Measurements from ENCODE around the gene MAN1C1.
A peak's percentile ranks its signal among the peaks of the same experiment; 100 is the strongest.

The MAN1C1 gene

GRCh38 chr1:25724201-25724600 lies 107.6 kb downstream of the MAN1C1 start:
- H2AFZ ChIP-seq (ENCODE audit: low read depth, low read length) = no peak overlapping the region
- H3K4me2 ChIP-seq (ENCODE audit: insufficient read depth, low read length) = no peak overlapping the region
- H3K9ac ChIP-seq (ENCODE audit: low read depth, low read length) = no peak overlapping the region
- H3K27me3 ChIP-seq (ENCODE audit: insufficient read depth, low read length, poor library complexity) = peaks cover 40% of the 10 kb centered on the region
- H3K4me1 ChIP-seq (ENCODE audit: insufficient read depth, low read length) = no peaks in the 10 kb centered on the region
- DNase-seq = no peak
- H3K27ac ChIP-seq (ENCODE audit: low read length) = no peak overlapping the region
- H3K79me2 ChIP-seq (ENCODE audit: insufficient read depth, low read length) = no peaks in the 10 kb centered on the region
- no peak for TF ChIP-seq EZH2 (IDR thresholded peaks at IDR 0.05; ENCODE audit: borderline replicate concordance, low read depth, low read length, severe bottlenecking)
- TF ChIP-seq CTCF (IDR thresholded peaks at IDR 0.05; ENCODE audit: borderline replicate concordance, extremely low read depth, low read length, poor library complexity, severe bottlenecking) = no peak
- no peaks in the 10 kb centered on the region for H3K36me3 ChIP-seq (ENCODE audit: insufficient read depth, low read length)
- peaks cover 8% of the 10 kb centered on the region; the same call in 1 of the 2 replicates for H4K20me1 ChIP-seq (ENCODE audit: insufficient read depth, low read length)
- no peak overlapping the region for H3K4me3 ChIP-seq (ENCODE audit: low read depth in 1 of 2, low read length in 2 of 2)
- ATAC-seq (ENCODE audit: insufficient read depth, low read depth) = no peak
- no peaks in the 10 kb centered on the region for H3K9me3 ChIP-seq (ENCODE audit: insufficient read depth, low read length, severe bottlenecking)

GRCh38 chr1:25724966-25725365 lies 108.4 kb downstream of the MAN1C1 start:
- H3K9ac ChIP-seq (ENCODE audit: low read depth, low read length) = no peak overlapping the region
- H3K4me2 ChIP-seq (ENCODE audit: insufficient read depth, low read length) = no peak overlapping the region
- no peak overlapping the region for H2AFZ ChIP-seq (ENCODE audit: low read depth, low read length)
- peaks cover 40% of the 10 kb centered on the region for H3K27me3 ChIP-seq (ENCODE audit: insufficient read depth, low read length, poor library complexity)
- no peaks in the 10 kb centered on the region for H3K9me3 ChIP-seq (ENCODE audit: insufficient read depth, low read length, severe bottlenecking)
- DNase-seq (no peak), ATAC-seq (ENCODE audit: insufficient read depth, low read depth) (no peak)
- no peaks in the 10 kb centered on the region for H3K4me1 ChIP-seq (ENCODE audit: insufficient read depth, low read length)
- no peaks in the 10 kb centered on the region for H3K79me2 ChIP-seq (ENCODE audit: insufficient read depth, low read length)
- no peaks in the 10 kb centered on the region for H3K36me3 ChIP-seq (ENCODE audit: insufficient read depth, low read length)
- H4K20me1 ChIP-seq (ENCODE audit: insufficient read depth, low read length) = peaks cover 8% of the 10 kb centered on the region; the same call in 1 of the 2 replicates
- H3K4me3 ChIP-seq (ENCODE audit: low read depth in 1 of 2, low read length in 2 of 2) = no peak overlapping the region
- no peak overlapping the region for H3K27ac ChIP-seq (ENCODE audit: low read length)
- TF ChIP-seq CTCF (IDR thresholded peaks at IDR 0.05; ENCODE audit: borderline replicate concordance, extremely low read depth, low read length, poor library complexity, severe bottlenecking) (no peak), EZH2 (IDR thresholded peaks at IDR 0.05; ENCODE audit: borderline replicate concordance, low read depth, low read length, severe bottlenecking) (no peak)

- no peaks in the 10 kb centered on the region for H3K36me3 ChIP-seq (ENCODE audit: insufficient read depth, low read length)
- no peak overlapping the region for H3K4me3 ChIP-seq (ENCODE audit: low read depth in 1 of 2, low read length in 2 of 2)
- peak; percentile 28 for TF ChIP-seq CTCF (IDR thresholded peaks at IDR 0.05; ENCODE audit: borderline replicate concordance, extremely low read depth, low read length, poor library complexity, severe bottlenecking)
- no peak for TF ChIP-seq EZH2 (IDR thresholded peaks at IDR 0.05; ENCODE audit: borderline replicate concordance, low read depth, low read length, severe bottlenecking)
- DNase-seq (no peak), ATAC-seq (ENCODE audit: insufficient read depth, low read depth) (no peak)
- H3K9me3 ChIP-seq (ENCODE audit: insufficient read depth, low read length, severe bottlenecking) = no peaks in the 10 kb centered on the region
- no peak overlapping the region for H3K9ac ChIP-seq (ENCODE audit: low read depth, low read length)
- no peak overlapping the region for H3K4me2 ChIP-seq (ENCODE audit: insufficient read depth, low read length)
- H3K27me3 ChIP-seq (ENCODE audit: insufficient read depth, low read length, poor library complexity) = peaks cover 40% of the 10 kb centered on the region
- H3K4me1 ChIP-seq (ENCODE audit: insufficient read depth, low read length) = no peaks in the 10 kb centered on the region
- peaks cover 8% of the 10 kb centered on the region; the same call in 1 of the 2 replicates for H4K20me1 ChIP-seq (ENCODE audit: insufficient read depth, low read length)
- H3K27ac ChIP-seq (ENCODE audit: low read length) = no peak overlapping the region
- H2AFZ ChIP-seq (ENCODE audit: low read depth, low read length) = no peak overlapping the region
- no peaks in the 10 kb centered on the region for H3K79me2 ChIP-seq (ENCODE audit: insufficient read depth, low read length)
These were observed 108.9 kb downstream of the MAN1C1 start for GRCh38 chr1:25725482-25725881.

GRCh38 chr1:25727088-25727487 lies 110.5 kb downstream of the MAN1C1 start:
- H4K20me1 ChIP-seq (ENCODE audit: insufficient read depth, low read length) = peaks cover 8% of the 10 kb centered on the region; the same call in 1 of the 2 replicates
- H3K79me2 ChIP-seq (ENCODE audit: insufficient read depth, low read length) = no peaks in the 10 kb centered on the region
- peaks cover 31% of the 10 kb centered on the region for H3K27me3 ChIP-seq (ENCODE audit: insufficient read depth, low read length, poor library complexity)
- ATAC-seq (ENCODE audit: insufficient read depth, low read depth) (no peak), DNase-seq (no peak)
- H3K27ac ChIP-seq (ENCODE audit: low read length) = no peak overlapping the region
- H2AFZ ChIP-seq (ENCODE audit: low read depth, low read length) = no peak overlapping the region
- H3K36me3 ChIP-seq (ENCODE audit: insufficient read depth, low read length) = no peaks in the 10 kb centered on the region
- no peak overlapping the region for H3K4me2 ChIP-seq (ENCODE audit: insufficient read depth, low read length)
- H3K9me3 ChIP-seq (ENCODE audit: insufficient read depth, low read length, severe bottlenecking) = no peaks in the 10 kb centered on the region
- no peak overlapping the region for H3K4me3 ChIP-seq (ENCODE audit: low read depth in 1 of 2, low read length in 2 of 2)
- H3K4me1 ChIP-seq (ENCODE audit: insufficient read depth, low read length) = no peaks in the 10 kb centered on the region
- no peak overlapping the region for H3K9ac ChIP-seq (ENCODE audit: low read depth, low read length)
- TF ChIP-seq EZH2 (IDR thresholded peaks at IDR 0.05; ENCODE audit: borderline replicate concordance, low read depth, low read length, severe bottlenecking) (no peak), CTCF (IDR thresholded peaks at IDR 0.05; ENCODE audit: borderline replicate concordance, extremely low read depth, low read length, poor library complexity, severe bottlenecking) (no peak)
